GM23338 (cell line): ENCODE data around the gene RNF31. TPM values are rescaled to one million over a fixed set of nuclear protein-coding genes. Genes with fewer than 3 reads are reported as not detected.

Source experiments
- ATAC-seq: fragments of 200-7000 bp; cut with Tn5 transposase; 3 replicates; pipeline ENCODE4 v1.9.1; 2020
- DNase-seq: peaks from one replicate; pipeline ENCODE4 v3.0.0-alpha.2; 2015; ENCODE audit warnings: low spot score
- H2AFZ ChIP-seq: fragments of 200-600 bp; sonication (generic); 2 replicates; pipeline ENCODE4 v1.8.0; 2016; ENCODE audit warnings: antibody characterized with exemption, mild to moderate bottlenecking, moderate library complexity
- H3F3A ChIP-seq: fragments of 200-600 bp; sonication (generic); replicated peaks from 2 replicates; pipeline ENCODE4 v1.8.0; 2017; ENCODE audit warnings: antibody characterized with exemption, mixed run types, low read depth
- H3K27ac ChIP-seq: fragments of 200-600 bp; sonication (generic); 2 replicates; pipeline ENCODE4 v1.6.1; 2016; ENCODE audit warnings: low read depth
- H3K27me3 ChIP-seq: fragments of 200-600 bp; sonication (generic); 2 replicates; pipeline ENCODE4 v1.8.0; 2016; ENCODE audit warnings: mild to moderate bottlenecking, mixed run types, moderate library complexity; ENCODE audit not compliant: insufficient read depth
- H3K36me3 ChIP-seq: fragments of 200-600 bp; sonication (generic); 2 replicates; pipeline ENCODE4 v1.8.0; 2016; ENCODE audit warnings: mild to moderate bottlenecking; ENCODE audit not compliant: insufficient read depth
- H3K4me1 ChIP-seq: fragments of 200-600 bp; sonication (generic); 2 replicates; pipeline ENCODE4 v1.8.0; 2016; ENCODE audit warnings: mild to moderate bottlenecking, moderate library complexity; ENCODE audit not compliant: insufficient read depth
- H3K4me2 ChIP-seq: fragments of 200-600 bp; sonication (generic); 2 replicates; pipeline ENCODE4 v1.7.1; 2017; ENCODE audit warnings: mixed run types
- H3K4me3 ChIP-seq: fragments of 200-600 bp; sonication (generic); 2 replicates; pipeline ENCODE4 v1.6.1; 2016; ENCODE audit warnings: mixed run types
- H3K79me2 ChIP-seq: fragments of 200-600 bp; sonication (generic); replicated peaks from 2 replicates; pipeline ENCODE4 v1.8.0; 2017; ENCODE audit warnings: mild to moderate bottlenecking; ENCODE audit not compliant: insufficient read depth
- H3K9me2 ChIP-seq: fragments of 200-600 bp; sonication (generic); 2 replicates; pipeline ENCODE4 v1.8.0; 2017; ENCODE audit not compliant: insufficient read depth
- H4K20me1 ChIP-seq: fragments of 200-600 bp; sonication (generic); replicated peaks from 2 replicates; pipeline ENCODE4 v1.8.0; 2017; ENCODE audit warnings: mild to moderate bottlenecking; ENCODE audit not compliant: insufficient read depth
- H3K27ac Mint-ChIP-seq: 2 replicates; pipeline ENCODE4 v1.8.0; 2020; ENCODE audit warnings: inconsistent platforms, mild to moderate bottlenecking, moderate library complexity, mixed read lengths
- H3K27me3 Mint-ChIP-seq: 3 replicates; pipeline ENCODE4 v1.8.0; 2022; ENCODE audit warnings: low read depth, mild to moderate bottlenecking, moderate library complexity, mixed read lengths, inconsistent platforms; ENCODE audit not compliant: insufficient read depth, poor library complexity
- H3K36me3 Mint-ChIP-seq: 3 replicates; pipeline ENCODE4 v1.8.0; 2021; ENCODE audit warnings: low read depth, mild to moderate bottlenecking, inconsistent platforms, moderate library complexity, mixed read lengths
- H3K4me1 Mint-ChIP-seq: 3 replicates; pipeline ENCODE4 v1.8.0; 2020; ENCODE audit warnings: mild to moderate bottlenecking, inconsistent platforms, mixed read lengths
- H3K4me3 Mint-ChIP-seq: 3 replicates; pipeline ENCODE4 v1.8.0; 2021; ENCODE audit warnings: moderate library complexity, mild to moderate bottlenecking, inconsistent platforms, mixed read lengths
- H3K9me3 Mint-ChIP-seq: 3 replicates; pipeline ENCODE4 v1.8.0; 2020; ENCODE audit warnings: moderate library complexity, mild to moderate bottlenecking, inconsistent platforms, mixed read lengths
- CREB1 ChIP-seq: fragments of 250-450 bp; sonication (Bioruptor Pico); IDR thresholded peaks from 2 replicates; pipeline ENCODE4 v1.5.0; 2020; ENCODE audit warnings: low read depth, mild to moderate bottlenecking, moderate library complexity
- EZH2 ChIP-seq: fragments of 200-600 bp; sonication (generic); IDR thresholded peaks from one replicate; pipeline ENCODE4 v1.8.0; 2017; ENCODE audit warnings: antibody characterized with exemption, mild to moderate bottlenecking, low read depth; ENCODE audit not compliant: unreplicated experiment
- EZH2phosphoT487 ChIP-seq: fragments of 200-600 bp; sonication (generic); IDR thresholded peaks from one replicate; pipeline ENCODE4 v1.8.1; 2018; ENCODE audit warnings: antibody characterized with exemption; ENCODE audit not compliant: unreplicated experiment
- JUNB ChIP-seq: IDR thresholded peaks from one replicate; pipeline ENCODE4 v1.6.1; 2016; ENCODE audit warnings: antibody characterized with exemption; ENCODE audit not compliant: unreplicated experiment
- NANOG ChIP-seq: IDR thresholded peaks from 2 replicates; pipeline ENCODE4 v1.6.1; 2016; ENCODE audit warnings: antibody characterized with exemption, borderline replicate concordance
- POLR2AphosphoS5 ChIP-seq: IDR thresholded peaks from 2 replicates; pipeline ENCODE4 v1.6.1; 2016; ENCODE audit warnings: antibody characterized with exemption, low read depth
- REST ChIP-seq: IDR thresholded peaks from one replicate; pipeline ENCODE4 v1.6.1; 2018; ENCODE audit warnings: antibody characterized with exemption; ENCODE audit not compliant: unreplicated experiment
- STAT1 ChIP-seq: IDR thresholded peaks from one replicate; pipeline ENCODE4 v1.6.1; 2016; ENCODE audit warnings: antibody characterized with exemption; ENCODE audit not compliant: unreplicated experiment
- ZNF114 ChIP-seq: fragments of 250-450 bp; sonication (Bioruptor Pico); IDR thresholded peaks from 2 replicates; pipeline ENCODE4 v1.5.0; 2020; ENCODE audit warnings: mild to moderate bottlenecking, moderate library complexity
- ZNF331 ChIP-seq: fragments of 250-450 bp; sonication (Bioruptor Pico); IDR thresholded peaks from 2 replicates; pipeline ENCODE4 v1.5.0; 2020; ENCODE audit warnings: low read depth, mild to moderate bottlenecking, moderate library complexity
- ZNF462 ChIP-seq: fragments of 250-450 bp; sonication (Bioruptor Pico); IDR thresholded peaks from 2 replicates; pipeline ENCODE4 v1.5.0; 2020; ENCODE audit warnings: mild to moderate bottlenecking, moderate library complexity
- polyA plus RNA-seq: library from polyadenylated mRNA; unstranded; fragments of >200 nt; fragmentation: Nextera tagmentation; extraction: Ambion mirVana; gene quantifications from 2 replicates; pipeline ENCODE4 v1.2.1, GENCODE V29; 2016
- total RNA-seq: library from RNA; depleted of rRNA; stranded (reverse); fragments of >200 nt; shearing (Covaris generic); gene quantifications from 2 replicates; pipeline ENCODE4 v1.2.3, GENCODE V29; 2014
- TF ChIP-seq, protein P1 (sequence below): IDR thresholded peaks from 2 replicates; pipeline ENCODE4 v1.6.1; 2016; ENCODE audit warnings: antibody characterized with exemption
- TF ChIP-seq, protein P2 (sequence below), 2 experiments: fragments of 200-600 bp in 1 of 2; sonication (generic) in 1 of 2; conservative IDR thresholded peaks; 2 replicates each; pipeline versions ENCODE4 v1.5.1 to v1.6.1; 2016 to 2017; ENCODE audit warnings: antibody characterized with exemption in 2 of 2, low read depth in 2 of 2, mild to moderate bottlenecking in 2 of 2, moderate library complexity in 1 of 2

The RNF31 gene
- total and polyA plus RNA-seq, 2 experiments from 2014 or later: 54.8 to 87.4 TPM

DNA sequence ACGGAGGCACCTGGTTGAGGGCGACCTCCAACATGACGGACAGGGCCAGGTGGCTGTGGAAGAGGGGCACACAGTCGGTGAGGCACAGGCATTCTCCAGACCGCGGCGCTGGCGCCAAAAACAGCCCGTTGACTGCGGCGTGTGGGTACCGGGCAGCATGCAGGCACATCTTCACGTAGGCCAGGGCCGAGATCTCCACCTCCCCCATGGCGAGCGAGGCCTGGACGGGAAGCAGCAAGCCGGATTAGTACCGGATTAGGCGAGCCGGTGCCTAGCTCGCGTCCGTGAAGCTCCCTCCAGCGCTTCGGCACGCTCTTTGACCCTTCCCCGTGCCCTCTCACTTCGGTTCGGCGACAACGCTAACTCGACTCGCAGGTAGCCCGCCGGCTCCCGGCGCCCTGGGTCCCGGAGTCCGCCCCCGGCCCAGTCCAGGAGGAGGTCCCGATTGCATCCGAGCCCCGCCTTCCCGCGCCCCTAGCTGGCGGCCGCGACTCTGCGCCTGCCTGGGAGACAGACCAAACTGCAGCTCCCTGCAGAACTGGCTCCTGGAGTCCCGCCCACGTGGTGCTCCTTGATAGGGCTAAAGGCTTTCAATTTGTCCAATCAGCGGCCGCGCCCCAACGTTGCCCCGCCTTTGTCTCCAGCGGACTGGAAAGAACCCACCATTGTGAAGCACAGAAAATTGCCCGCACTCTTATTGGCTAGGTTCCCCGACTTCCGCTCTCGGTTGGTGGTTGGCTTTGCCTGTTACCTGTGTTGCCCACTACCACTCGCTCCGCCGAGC is 6.0 kb upstream of the RNF31 start, which contains the start of gene EMC9:
TSS of gene EMC9 (minus strand) at position 495 of the 784 bp plus-strand sequence. CDS start at position 208, 287 bp downstream.
- peaks cover 24% of the 10 kb centered on the region for H3K4me1 ChIP-seq
- peaks cover 20% of the 10 kb centered on the region; the same call in 1 of the 2 replicates for H3K36me3 ChIP-seq
- no peaks in the 10 kb centered on the region for H3K27me3 ChIP-seq
- Mint-ChIP-seq H3K36me3 (peaks cover 56% of the 10 kb centered on the region), H3K4me3 (peak within 1 kb of the TSS; percentile 99), H3K27me3 (peaks cover 25% of the 10 kb centered on the region), H3K4me1 (peaks cover 44% of the 10 kb centered on the region), H3K9me3 (no peaks in the 10 kb centered on the region), H3K27ac (peak within 1 kb of the TSS; percentile 98)
- peak within 1 kb of the TSS; percentile 99 for H3K4me3 ChIP-seq
- H3K79me2 ChIP-seq: peaks cover 35% of the 10 kb centered on the region
- H2AFZ ChIP-seq: peak within 1 kb of the TSS; percentile 67
- peak; percentile 86 for ATAC-seq
- peak within 1 kb of the TSS; percentile 95 for H3K4me2 ChIP-seq
- DNase-seq: peak; percentile 100
- H3K9me2 ChIP-seq: no peaks in the 10 kb centered on the region
- TF ChIP-seq ZNF462 (CRISPR knock-in tag) (no peak), STAT1 (no peak), CREB1 (CRISPR knock-in tag) (peak; percentile 61), NANOG (no peak), JUNB (no peak), EZH2phosphoT487 (no peak), EZH2 (no peak), ZNF331 (no peak), ZNF114 (no peak), POLR2AphosphoS5 (peak; percentile 98), REST (no peak)
- TF ChIP-seq, protein P1, sequence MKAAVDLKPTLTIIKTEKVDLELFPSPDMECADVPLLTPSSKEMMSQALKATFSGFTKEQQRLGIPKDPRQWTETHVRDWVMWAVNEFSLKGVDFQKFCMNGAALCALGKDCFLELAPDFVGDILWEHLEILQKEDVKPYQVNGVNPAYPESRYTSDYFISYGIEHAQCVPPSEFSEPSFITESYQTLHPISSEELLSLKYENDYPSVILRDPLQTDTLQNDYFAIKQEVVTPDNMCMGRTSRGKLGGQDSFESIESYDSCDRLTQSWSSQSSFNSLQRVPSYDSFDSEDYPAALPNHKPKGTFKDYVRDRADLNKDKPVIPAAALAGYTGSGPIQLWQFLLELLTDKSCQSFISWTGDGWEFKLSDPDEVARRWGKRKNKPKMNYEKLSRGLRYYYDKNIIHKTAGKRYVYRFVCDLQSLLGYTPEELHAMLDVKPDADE: no peak
- TF ChIP-seq, protein P2, sequence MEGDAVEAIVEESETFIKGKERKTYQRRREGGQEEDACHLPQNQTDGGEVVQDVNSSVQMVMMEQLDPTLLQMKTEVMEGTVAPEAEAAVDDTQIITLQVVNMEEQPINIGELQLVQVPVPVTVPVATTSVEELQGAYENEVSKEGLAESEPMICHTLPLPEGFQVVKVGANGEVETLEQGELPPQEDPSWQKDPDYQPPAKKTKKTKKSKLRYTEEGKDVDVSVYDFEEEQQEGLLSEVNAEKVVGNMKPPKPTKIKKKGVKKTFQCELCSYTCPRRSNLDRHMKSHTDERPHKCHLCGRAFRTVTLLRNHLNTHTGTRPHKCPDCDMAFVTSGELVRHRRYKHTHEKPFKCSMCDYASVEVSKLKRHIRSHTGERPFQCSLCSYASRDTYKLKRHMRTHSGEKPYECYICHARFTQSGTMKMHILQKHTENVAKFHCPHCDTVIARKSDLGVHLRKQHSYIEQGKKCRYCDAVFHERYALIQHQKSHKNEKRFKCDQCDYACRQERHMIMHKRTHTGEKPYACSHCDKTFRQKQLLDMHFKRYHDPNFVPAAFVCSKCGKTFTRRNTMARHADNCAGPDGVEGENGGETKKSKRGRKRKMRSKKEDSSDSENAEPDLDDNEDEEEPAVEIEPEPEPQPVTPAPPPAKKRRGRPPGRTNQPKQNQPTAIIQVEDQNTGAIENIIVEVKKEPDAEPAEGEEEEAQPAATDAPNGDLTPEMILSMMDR (conservative IDR thresholded peaks at IDR 0.05; ENCODE audit: low read depth in 2 of 2): peak; percentile 0 to 9; a peak in 1 of 4 replicates
- H3K27ac ChIP-seq: peak within 1 kb of the TSS; percentile 68
- peaks cover 9% of the 10 kb centered on the region for H4K20me1 ChIP-seq
- peaks cover 31% of the 10 kb centered on the region for H3F3A ChIP-seq
